ENCODE data around the gene E2F6.
"Not testable (repeated sequence)": the region's sequence is repeated elsewhere in the genome, so short reads cannot be mapped to it uniquely, and the experiment has no call there.

E2F6 gene

DNA sequence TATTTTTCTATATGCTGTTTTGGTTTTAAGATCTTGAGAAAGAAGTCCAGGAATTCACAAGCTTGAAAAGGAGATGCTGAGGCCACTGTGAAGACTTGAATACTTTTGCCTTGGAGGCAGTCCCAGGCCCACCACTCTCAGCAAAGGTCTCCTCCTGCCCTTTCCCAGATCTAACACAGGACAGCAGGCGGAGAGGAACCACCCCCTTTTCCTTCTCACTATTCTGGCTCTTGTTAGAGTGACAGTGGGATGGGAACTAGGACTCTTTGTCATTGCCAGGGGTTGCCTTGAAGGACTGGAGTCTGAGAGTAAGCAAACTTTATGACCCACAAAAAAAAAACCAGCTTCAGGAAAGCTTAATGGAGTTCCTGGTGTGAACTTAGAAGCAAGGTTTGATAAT lies 54.7 kb downstream of the E2F6 start:
- DNase-seq: no peak

DNA sequence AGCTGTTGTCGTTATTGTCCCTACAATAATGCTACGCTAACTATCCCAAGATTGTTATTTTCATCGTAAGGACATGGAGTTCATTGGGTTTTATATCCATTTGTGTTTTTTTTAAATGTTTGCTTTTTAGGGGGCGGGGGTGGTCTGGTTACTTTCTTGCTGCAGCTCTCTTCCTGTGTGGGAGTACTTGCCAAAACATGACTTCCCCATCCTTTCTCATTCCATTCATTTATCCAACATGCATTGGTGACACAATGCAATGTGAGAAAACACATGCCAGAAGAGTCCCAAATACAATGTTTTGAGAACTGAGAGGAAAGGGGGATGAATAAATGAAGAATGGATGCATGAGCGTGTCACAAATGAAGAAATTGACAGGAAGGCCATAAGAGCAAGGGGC lies 55.9 kb downstream of the E2F6 start:
- no peak for DNase-seq

DNA sequence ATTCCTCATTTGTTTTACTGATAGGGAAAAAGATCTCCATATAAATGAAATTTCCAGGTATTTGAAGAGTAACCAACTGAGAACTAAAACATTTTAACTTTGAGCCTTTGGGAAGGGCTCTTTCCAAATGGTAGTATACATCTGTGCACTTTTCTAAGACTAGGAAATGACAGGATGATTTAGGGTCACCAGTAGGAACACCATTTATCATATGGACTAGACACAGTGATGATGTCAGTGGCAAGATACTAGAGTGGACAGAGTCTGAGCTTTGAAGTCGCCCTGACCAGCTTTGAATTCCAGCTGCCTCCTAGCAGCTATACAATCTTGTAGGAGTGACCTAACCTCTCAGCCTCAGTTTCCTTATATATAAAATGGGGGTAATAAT lies 56.4 kb downstream of the E2F6 start:
- DNase-seq: no peak

DNA sequence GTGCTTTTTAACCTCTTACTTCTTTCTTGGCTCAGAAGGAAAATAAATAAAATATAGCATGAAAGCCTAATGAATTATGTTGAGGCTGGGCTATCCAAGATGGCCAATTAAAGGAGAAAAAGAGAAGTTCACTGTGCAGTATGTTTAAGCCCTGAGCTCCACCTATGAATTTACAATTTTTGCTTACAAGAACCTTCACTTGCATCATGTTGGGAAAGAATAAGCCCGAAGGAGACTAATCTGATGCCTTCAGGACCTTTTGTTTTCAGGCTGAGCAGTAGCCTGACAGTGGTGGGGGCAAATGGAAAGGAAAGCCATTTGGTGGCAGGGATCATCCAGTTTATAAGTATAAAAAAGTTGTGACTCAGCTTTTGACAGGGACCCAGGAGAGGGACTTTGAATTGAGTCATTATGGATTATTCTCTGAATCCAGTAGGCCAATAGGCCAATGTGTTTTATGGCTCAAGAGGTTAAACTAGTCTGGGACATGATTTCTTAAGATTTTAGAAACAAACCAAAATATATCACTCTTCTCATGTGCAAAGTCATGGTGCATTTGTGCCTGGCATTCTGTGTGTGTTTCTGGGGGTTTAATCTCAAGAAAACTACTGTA lies 56.9 kb downstream of the E2F6 start:
- DNase-seq: no peak

- no peak for DNase-seq
Measured at GRCh38 chr2:11407413-11407812, 58.5 kb downstream of the E2F6 start.

DNA sequence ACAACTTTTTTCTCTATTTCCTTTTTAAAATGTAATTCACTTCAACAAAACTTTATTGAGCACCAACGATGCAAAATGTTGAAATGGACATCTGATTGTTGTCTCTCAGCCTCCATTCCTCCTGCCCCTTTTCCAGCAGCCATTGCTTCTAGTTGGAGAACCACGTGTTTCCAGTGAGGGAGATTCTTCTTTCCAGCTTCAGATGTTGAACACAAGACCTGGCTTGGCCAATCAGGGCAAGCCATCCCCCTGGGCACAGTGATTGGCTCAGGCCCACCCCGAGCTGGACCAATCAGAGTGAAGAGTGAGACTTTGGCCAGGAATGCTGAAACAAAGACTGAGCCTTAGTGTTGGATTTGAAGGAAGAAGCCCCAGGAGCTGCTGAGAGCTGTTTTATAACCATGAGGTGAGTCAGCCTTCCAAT lies 59.0 kb downstream of the E2F6 start:
- DNase-seq: no peak

DNA sequence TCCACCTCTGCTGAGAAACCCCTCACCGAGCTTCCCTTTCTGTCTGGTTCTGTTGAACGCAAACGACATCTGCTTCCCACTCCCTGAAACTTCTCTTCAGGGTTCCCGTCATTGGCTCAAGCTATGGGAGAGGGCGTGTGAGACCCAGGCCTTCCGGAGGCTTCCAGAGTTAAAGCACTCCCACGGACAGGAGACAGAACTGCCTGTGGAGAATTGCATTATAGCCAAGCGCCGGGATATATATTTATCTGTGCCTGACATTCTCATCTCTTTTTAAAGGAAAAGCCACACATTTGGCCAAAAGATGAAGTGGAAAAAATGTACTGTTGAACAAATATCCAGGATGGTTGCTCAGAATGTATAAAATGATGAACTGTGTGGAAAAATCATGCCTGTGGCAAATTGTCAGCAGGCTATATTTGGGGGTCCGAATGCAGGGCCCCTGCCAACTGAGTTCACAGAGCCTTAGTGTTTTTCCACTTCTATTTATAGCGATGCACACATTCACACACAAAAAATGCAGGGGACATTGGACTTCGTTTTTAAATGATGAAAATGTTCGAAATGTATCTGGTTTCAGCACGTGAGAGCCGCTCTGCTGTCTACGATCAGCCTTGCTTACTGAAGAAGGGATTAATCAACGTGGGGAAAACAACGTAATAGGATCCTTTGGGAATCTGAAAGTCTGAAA lies 59.5 kb downstream of the E2F6 start:
- no peak for DNase-seq

- DNase-seq: no peak
Measured at GRCh38 chr2:11405599-11406266, 60.2 kb downstream of the E2F6 start.

- DNase-seq: not testable (repeated sequence)
Measured at GRCh38 chr2:11405074-11405406, 60.9 kb downstream of the E2F6 start.

- no peak for DNase-seq
Measured at GRCh38 chr2:11404376-11405073, 61.4 kb downstream of the E2F6 start.

- no peak for DNase-seq
Measured at GRCh38 chr2:11402436-11402835, 63.5 kb downstream of the E2F6 start.

- DNase-seq: no peak
Measured at GRCh38 chr2:11399438-11399762, 66.6 kb downstream of the E2F6 start.

GRCh38 chr2:11398750-11399437 lies 67.1 kb downstream of the E2F6 start:
- DNase-seq: no peak

- DNase-seq: no peak
Measured at GRCh38 chr2:11397513-11397912, 68.4 kb downstream of the E2F6 start.

DNA sequence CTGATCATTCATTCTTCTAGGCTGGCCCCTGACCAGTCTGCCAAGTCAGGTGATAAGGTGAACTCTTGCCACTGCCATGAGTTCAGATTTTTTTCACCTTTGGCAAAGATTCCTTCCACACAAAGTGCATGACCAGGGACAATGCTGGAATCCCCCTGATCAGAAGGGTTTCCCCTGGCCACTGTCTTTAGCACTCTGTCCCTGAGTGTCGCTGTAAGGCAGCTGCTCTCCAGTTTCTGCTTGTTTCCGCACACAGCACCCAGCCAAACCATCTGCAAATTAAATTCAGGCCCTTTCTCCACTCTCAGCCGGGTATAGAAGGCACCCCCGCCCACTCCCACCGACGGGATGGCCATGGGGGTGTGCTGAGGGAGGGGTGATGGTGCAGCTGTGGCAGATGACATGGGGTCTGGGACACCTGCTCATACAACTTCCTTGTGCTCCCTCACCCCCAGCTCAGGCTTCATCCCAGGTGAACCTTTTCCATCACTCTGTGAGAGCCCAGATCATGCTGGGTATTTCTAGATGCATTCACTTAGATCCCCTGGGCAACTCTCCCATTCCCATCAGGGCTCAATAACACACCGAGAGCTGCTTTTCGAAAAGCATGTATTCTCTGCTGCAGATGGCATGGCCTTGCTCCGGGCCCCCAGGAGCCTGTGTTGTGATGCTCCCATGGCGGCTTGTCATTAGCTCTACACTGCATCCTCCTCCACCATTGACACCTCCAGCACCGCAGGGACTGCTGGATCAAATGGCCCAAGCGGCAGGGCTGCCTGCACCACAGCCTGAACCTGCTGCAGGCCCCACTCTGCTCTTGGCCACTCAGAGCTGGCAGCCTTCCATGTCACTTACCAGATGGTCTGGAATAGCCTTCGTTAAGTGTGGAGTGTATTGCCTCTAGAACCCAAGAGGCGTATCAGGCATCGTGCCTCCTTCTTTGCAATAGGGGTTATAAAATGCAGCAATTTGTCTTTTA lies 69.2 kb downstream of the E2F6 start:
- DNase-seq: no peak

DNA sequence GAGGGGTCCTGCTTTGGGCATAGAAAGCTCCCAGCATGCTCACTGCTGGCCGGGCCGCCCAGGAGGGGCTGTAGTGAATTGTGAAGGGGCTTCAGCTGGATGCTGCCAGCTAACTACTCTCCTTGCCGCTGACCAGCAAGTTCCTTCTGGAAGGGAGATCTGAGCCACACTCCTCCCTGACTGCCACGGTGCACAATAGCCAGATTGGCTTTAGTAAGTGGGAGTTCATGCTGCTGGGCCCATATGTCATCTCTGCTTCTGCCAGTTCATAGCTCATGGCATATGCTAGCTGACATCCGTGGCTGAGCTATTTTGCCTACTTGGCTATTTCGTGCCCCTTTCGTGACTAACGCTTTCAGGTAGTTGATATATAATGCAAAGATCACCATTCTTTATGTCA lies 69.9 kb downstream of the E2F6 start:
- DNase-seq: no peak

DNA sequence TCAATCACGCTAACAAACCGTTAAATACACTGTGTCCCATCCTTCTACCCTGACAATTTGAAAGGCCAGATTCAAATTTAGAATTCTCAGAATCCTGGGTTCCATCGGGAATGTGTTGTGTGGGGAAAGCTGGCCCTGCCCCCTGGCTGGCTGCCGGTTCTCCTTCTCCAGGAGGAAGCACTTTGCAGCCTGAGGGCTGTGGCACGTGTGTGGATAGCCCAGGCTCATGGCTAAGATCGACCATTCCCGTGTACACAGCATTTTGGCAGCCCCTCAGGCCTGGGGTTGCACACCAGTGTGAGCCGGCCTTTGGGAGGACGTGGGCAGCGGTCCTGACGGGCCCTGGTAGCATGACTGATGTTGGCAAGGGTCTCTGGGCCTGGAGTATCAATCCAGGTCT lies 70.6 kb downstream of the E2F6 start:
- DNase-seq: no peak
